ENCODE measurements around the gene NR6A1. TPM values are rescaled to one million over a fixed set of nuclear protein-coding genes. Genes with fewer than 3 reads are reported as not detected.

Gene NR6A1
- total and polyA plus RNA-seq, 5 donors from 2014 or later, result 0.05 TPM; not detected in 4

- no peaks in the 10 kb centered on the region for H3K9me3 Mint-ChIP-seq
- Histone ChIP-seq H3K27me3 (ENCODE audit: control insufficient read depth, insufficient read depth, low read length) (peaks cover 25% of the 10 kb centered on the region), H3K27ac (ENCODE audit: insufficient read depth, low read length, poor library complexity, severe bottlenecking) (no peak overlapping the region), H3K4me1 (ENCODE audit: control insufficient read depth, insufficient read depth, low read length, poor library complexity, severe bottlenecking) (no peaks in the 10 kb centered on the region), H3K36me3 (ENCODE audit: control insufficient read depth, insufficient read depth, low read length) (no peaks in the 10 kb centered on the region), H3K9me3 (ENCODE audit: control insufficient read depth in 2 of 2, low read length in 2 of 2) (no peaks in the 10 kb centered on the region), H3K4me3 (ENCODE audit: low read depth, low read length) (no peak overlapping the region)
- DNase-seq, result no peak
- H3K27me3 Mint-ChIP-seq, result peaks cover 22% of the 10 kb centered on the region
- no peak overlapping the region for H3K27ac Mint-ChIP-seq
- no peaks in the 10 kb centered on the region for H3K36me3 Mint-ChIP-seq
- H3K4me1 Mint-ChIP-seq, result peaks cover 0 to 4% (median 0%) of the 10 kb centered on the region in 4 donors
- no peak overlapping the region for H3K4me3 Mint-ChIP-seq
- ATAC-seq (ENCODE audit: low read depth in 2 of 2), result no peak
These were observed 49.8 kb downstream of the NR6A1 start for GRCh38 chr9:124721109-124721906.

GRCh38 chr9:124720429-124721108, 50.5 kb downstream of the NR6A1 start:
- Histone ChIP-seq H3K27me3 (ENCODE audit: control insufficient read depth, insufficient read depth, low read length) (peaks cover 25% of the 10 kb centered on the region), H3K9me3 (ENCODE audit: control insufficient read depth in 2 of 2, low read length in 2 of 2) (no peaks in the 10 kb centered on the region), H3K4me3 (ENCODE audit: low read depth, low read length) (no peak overlapping the region), H3K36me3 (ENCODE audit: control insufficient read depth, insufficient read depth, low read length) (no peaks in the 10 kb centered on the region), H3K4me1 (ENCODE audit: control insufficient read depth, insufficient read depth, low read length, poor library complexity, severe bottlenecking) (no peaks in the 10 kb centered on the region), H3K27ac (ENCODE audit: insufficient read depth, low read length, poor library complexity, severe bottlenecking) (no peak overlapping the region)
- peaks cover 0 to 4% (median 0%) of the 10 kb centered on the region in 4 donors for H3K4me1 Mint-ChIP-seq
- no peaks in the 10 kb centered on the region for H3K9me3 Mint-ChIP-seq
- no peak overlapping the region for H3K4me3 Mint-ChIP-seq
- H3K27me3 Mint-ChIP-seq, result peaks cover 17% of the 10 kb centered on the region
- no peak overlapping the region for H3K27ac Mint-ChIP-seq
- no peak for ATAC-seq (ENCODE audit: low read depth in 2 of 2)
- DNase-seq, result no peak
- H3K36me3 Mint-ChIP-seq, result no peaks in the 10 kb centered on the region

GRCh38 chr9:124718928-124719327, 52.2 kb downstream of the NR6A1 start:
- Mint-ChIP-seq H3K27me3 (peaks cover 13% of the 10 kb centered on the region), H3K27ac (no peak overlapping the region), H3K36me3 (no peaks in the 10 kb centered on the region), H3K4me1 (peaks cover 0 to 4% (median 0%) of the 10 kb centered on the region in 4 donors), H3K4me3 (no peak overlapping the region), H3K9me3 (no peaks in the 10 kb centered on the region)
- Histone ChIP-seq H3K4me1 (ENCODE audit: control insufficient read depth, insufficient read depth, low read length, poor library complexity, severe bottlenecking) (no peaks in the 10 kb centered on the region), H3K27ac (ENCODE audit: insufficient read depth, low read length, poor library complexity, severe bottlenecking) (no peak overlapping the region), H3K36me3 (ENCODE audit: control insufficient read depth, insufficient read depth, low read length) (no peaks in the 10 kb centered on the region), H3K4me3 (ENCODE audit: low read depth, low read length) (no peak overlapping the region), H3K27me3 (ENCODE audit: control insufficient read depth, insufficient read depth, low read length) (peaks cover 23% of the 10 kb centered on the region), H3K9me3 (ENCODE audit: control insufficient read depth in 2 of 2, low read length in 2 of 2) (no peaks in the 10 kb centered on the region)
- no peak for ATAC-seq (ENCODE audit: low read depth in 2 of 2)
- DNase-seq, result no peak

GRCh38 chr9:124717597-124717996, 53.5 kb downstream of the NR6A1 start:
- H3K27ac ChIP-seq (ENCODE audit: insufficient read depth, low read length, poor library complexity, severe bottlenecking), result no peak overlapping the region
- H3K4me3 ChIP-seq (ENCODE audit: low read depth, low read length), result no peak overlapping the region
- Mint-ChIP-seq H3K36me3 (no peaks in the 10 kb centered on the region), H3K4me1 (peaks cover 0 to 4% (median 0%) of the 10 kb centered on the region in 4 donors), H3K9me3 (no peaks in the 10 kb centered on the region), H3K27ac (no peak overlapping the region), H3K4me3 (no peak overlapping the region), H3K27me3 (peaks cover 6% of the 10 kb centered on the region)
- DNase-seq, result no peak
- no peaks in the 10 kb centered on the region for H3K9me3 ChIP-seq (ENCODE audit: control insufficient read depth in 2 of 2, low read length in 2 of 2)
- ATAC-seq (ENCODE audit: low read depth in 2 of 2), result no peak
- no peaks in the 10 kb centered on the region for H3K4me1 ChIP-seq (ENCODE audit: control insufficient read depth, insufficient read depth, low read length, poor library complexity, severe bottlenecking)
- no peaks in the 10 kb centered on the region for H3K36me3 ChIP-seq (ENCODE audit: control insufficient read depth, insufficient read depth, low read length)
- H3K27me3 ChIP-seq (ENCODE audit: control insufficient read depth, insufficient read depth, low read length), result peaks cover 15% of the 10 kb centered on the region

GRCh38 chr9:124716808-124717207, 54.3 kb downstream of the NR6A1 start:
- Histone ChIP-seq H3K4me3 (ENCODE audit: low read depth, low read length) (no peak overlapping the region), H3K36me3 (ENCODE audit: control insufficient read depth, insufficient read depth, low read length) (no peaks in the 10 kb centered on the region)

GRCh38 chr9:124710766-124711165, 60.3 kb downstream of the NR6A1 start:
- Mint-ChIP-seq H3K9me3 (peaks cover 0 to 2% (median 0%) of the 10 kb centered on the region in 7 donors), H3K4me3 (no peak overlapping the region), H3K4me1 (peaks cover 0 to 5% (median under 1%) of the 10 kb centered on the region in 4 donors), H3K36me3 (no peaks in the 10 kb centered on the region), H3K27ac (peak overlapping the region in 1 of 3 donors; percentile 7), H3K27me3 (peaks cover 40% of the 10 kb centered on the region)
- ATAC-seq (ENCODE audit: low read depth in 2 of 2) (no peak), DNase-seq (no peak)
- Histone ChIP-seq H3K9me3 (ENCODE audit: control insufficient read depth in 2 of 2, low read length in 2 of 2) (no peaks in the 10 kb centered on the region), H3K4me3 (ENCODE audit: low read depth, low read length) (no peak overlapping the region), H3K36me3 (ENCODE audit: control insufficient read depth, insufficient read depth, low read length) (no peaks in the 10 kb centered on the region), H3K27ac (ENCODE audit: insufficient read depth, low read length, poor library complexity, severe bottlenecking) (no peak overlapping the region), H3K27me3 (ENCODE audit: control insufficient read depth, insufficient read depth, low read length) (peaks cover 12% of the 10 kb centered on the region), H3K4me1 (ENCODE audit: control insufficient read depth, insufficient read depth, low read length, poor library complexity, severe bottlenecking) (no peaks in the 10 kb centered on the region)

More at GRCh38 chr9:124716808-124717207, 54.3 kb downstream of the NR6A1 start:
- no peak overlapping the region for H3K4me3 Mint-ChIP-seq
- DNase-seq (no peak), ATAC-seq (ENCODE audit: low read depth in 2 of 2) (no peak)
- Histone ChIP-seq H3K9me3 (ENCODE audit: control insufficient read depth in 2 of 2, low read length in 2 of 2) (no peaks in the 10 kb centered on the region), H3K4me1 (ENCODE audit: control insufficient read depth, insufficient read depth, low read length, poor library complexity, severe bottlenecking) (no peaks in the 10 kb centered on the region), H3K27me3 (ENCODE audit: control insufficient read depth, insufficient read depth, low read length) (peaks cover 13% of the 10 kb centered on the region), H3K27ac (ENCODE audit: insufficient read depth, low read length, poor library complexity, severe bottlenecking) (no peak overlapping the region)
- H3K27ac Mint-ChIP-seq, result no peak overlapping the region
- H3K4me1 Mint-ChIP-seq, result peaks cover 0 to 6% (median 2%) of the 10 kb centered on the region in 4 donors
- H3K9me3 Mint-ChIP-seq, result no peaks in the 10 kb centered on the region
- peaks cover 11% of the 10 kb centered on the region for H3K27me3 Mint-ChIP-seq
- H3K36me3 Mint-ChIP-seq, result no peaks in the 10 kb centered on the region

- Histone ChIP-seq H3K4me3 (ENCODE audit: low read depth, low read length) (no peak overlapping the region), H3K27me3 (ENCODE audit: control insufficient read depth, insufficient read depth, low read length) (peaks cover 12% of the 10 kb centered on the region), H3K27ac (ENCODE audit: insufficient read depth, low read length, poor library complexity, severe bottlenecking) (no peak overlapping the region), H3K4me1 (ENCODE audit: control insufficient read depth, insufficient read depth, low read length, poor library complexity, severe bottlenecking) (no peaks in the 10 kb centered on the region), H3K36me3 (ENCODE audit: control insufficient read depth, insufficient read depth, low read length) (no peaks in the 10 kb centered on the region), H3K9me3 (ENCODE audit: control insufficient read depth in 2 of 2, low read length in 2 of 2) (no peaks in the 10 kb centered on the region)
- no peak for ATAC-seq (ENCODE audit: low read depth in 2 of 2)
- Mint-ChIP-seq H3K4me3 (no peak overlapping the region), H3K36me3 (no peaks in the 10 kb centered on the region), H3K27ac (no peak overlapping the region), H3K4me1 (peaks cover 0 to 5% (median under 1%) of the 10 kb centered on the region in 4 donors), H3K27me3 (peaks cover 42% of the 10 kb centered on the region), H3K9me3 (peaks cover 0 to 2% (median 0%) of the 10 kb centered on the region in 7 donors)
- DNase-seq, result no peak
These were observed 61.8 kb downstream of the NR6A1 start for GRCh38 chr9:124709292-124709690.
